ENCODE measurements around the gene NLRP3. TPM values are rescaled to one million over a fixed set of nuclear protein-coding genes. Genes with fewer than 3 reads are reported as not detected.

NLRP3 gene
- total and polyA plus RNA-seq, 4 donors, result 0.28 to 1.9 (median 0.61) TPM

- no peak overlapping the region for H3K4me3 ChIP-seq (ENCODE audit: low read depth in 1 of 3, low read length in 3 of 3)
- no peak overlapping the region for H3K9ac ChIP-seq (ENCODE audit: low read depth in 1 of 2, low read length in 2 of 2)
- 69% methylated on average over 5 of the region's 5 CpGs for WGBS
Measured at GRCh38 chr1:247408100-247408499, 7.9 kb upstream of the NLRP3 start.

GRCh38 chr1:247409869-247410544, 6.0 kb upstream of the NLRP3 start:
- 70% methylated on average over 11 of the region's 11 CpGs for WGBS
- TF ChIP-seq TAF1 (conservative IDR thresholded peaks at IDR 0.05) (no peak), MAX (IDR thresholded peaks at IDR 0.05) (no peak), SP1 (IDR thresholded peaks at IDR 0.05) (no peak), GABPA (IDR thresholded peaks at IDR 0.05 in 1 of 2, conservative IDR thresholded peaks at IDR 0.05 in 1 of 2) (no peak), REST (IDR thresholded peaks at IDR 0.05) (no peak), EGR1 (IDR thresholded peaks at IDR 0.05; ENCODE audit: low read depth in 2 of 2) (no peak), JUND (IDR thresholded peaks at IDR 0.05) (no peak), FOXA2 (IDR thresholded peaks at IDR 0.05) (no peak), ATF3 (IDR thresholded peaks at IDR 0.05) (no peak), FOXA1 (IDR thresholded peaks at IDR 0.05) (no peak), HNF4G (IDR thresholded peaks at IDR 0.05) (no peak), RXRA (IDR thresholded peaks at IDR 0.05) (no peak), CTCF (IDR thresholded peaks at IDR 0.05; ENCODE audit: low read depth, low read length, missing input control) (no peak)

More at GRCh38 chr1:247408100-247408499, 7.9 kb upstream of the NLRP3 start:
- DNase-seq (ENCODE audit: low spot score), result no peak
- Histone ChIP-seq H3K27me3 (ENCODE audit: control insufficient read depth in 4 of 4, insufficient read depth in 4 of 4, low read length in 3 of 4) (no peaks in the 10 kb centered on the region), H3K27ac (ENCODE audit: low read depth in 1 of 2, low read length in 2 of 2) (no peak overlapping the region), H3K9me3 (ENCODE audit: control insufficient read depth in 4 of 4, low read length in 3 of 4) (no peaks in the 10 kb centered on the region), H3K36me3 (ENCODE audit: control insufficient read depth in 4 of 4, insufficient read depth in 3 of 4, low read depth in 1 of 4, low read length in 3 of 4) (no peaks in the 10 kb centered on the region), H3K4me1 (ENCODE audit: control insufficient read depth in 4 of 4, insufficient read depth in 4 of 4, low read length in 3 of 4) (no peaks in the 10 kb centered on the region)
- TF ChIP-seq FOXA1 (IDR thresholded peaks at IDR 0.05) (no peak), GABPA (IDR thresholded peaks at IDR 0.05 in 1 of 2, conservative IDR thresholded peaks at IDR 0.05 in 1 of 2) (no peak), EGR1 (IDR thresholded peaks at IDR 0.05; ENCODE audit: low read depth in 2 of 2) (no peak), JUND (IDR thresholded peaks at IDR 0.05) (no peak), ATF3 (IDR thresholded peaks at IDR 0.05) (no peak), SP1 (IDR thresholded peaks at IDR 0.05) (no peak), MAX (IDR thresholded peaks at IDR 0.05) (no peak), REST (IDR thresholded peaks at IDR 0.05) (no peak), YY1 (IDR thresholded peaks at IDR 0.05) (no peak), RXRA (IDR thresholded peaks at IDR 0.05) (no peak), HNF4G (IDR thresholded peaks at IDR 0.05) (no peak), RAD21 (IDR thresholded peaks at IDR 0.05) (no peak)

More at GRCh38 chr1:247409869-247410544, 6.0 kb upstream of the NLRP3 start:
- Histone ChIP-seq H3K9me3 (ENCODE audit: control insufficient read depth in 4 of 4, low read length in 3 of 4) (no peaks in the 10 kb centered on the region), H3K4me1 (ENCODE audit: control insufficient read depth in 4 of 4, insufficient read depth in 4 of 4, low read length in 3 of 4) (no peaks in the 10 kb centered on the region), H3K4me3 (ENCODE audit: low read depth in 1 of 3, low read length in 3 of 3) (no peak overlapping the region), H3K9ac (ENCODE audit: low read depth in 1 of 2, low read length in 2 of 2) (no peak overlapping the region), H3K36me3 (ENCODE audit: control insufficient read depth in 4 of 4, insufficient read depth in 3 of 4, low read depth in 1 of 4, low read length in 3 of 4) (no peaks in the 10 kb centered on the region), H3K27ac (ENCODE audit: low read depth in 1 of 2, low read length in 2 of 2) (no peak overlapping the region), H3K27me3 (ENCODE audit: control insufficient read depth in 4 of 4, insufficient read depth in 4 of 4, low read length in 3 of 4) (no peaks in the 10 kb centered on the region)
- no peak for DNase-seq (ENCODE audit: low spot score)
